Activated B cell treated with CpG ODN at 0.5 μM for 24 hours (primary cell): ENCODE data around the gene TPRX1. TPM values are rescaled to one million over a fixed set of nuclear protein-coding genes. Genes with fewer than 3 reads are reported as not detected.

Experiments
- ATAC-seq: fragments of 200-7000 bp; cut with Tn5 transposase; one replicate; pipeline ENCODE4 v1.10.0; 2021; ENCODE audit warnings: low read depth, mild to moderate bottlenecking, moderate library complexity
- CTCF ChIA-PET: fragments of 350-600 bp; sonication (Branson Sonifier 250); formaldehyde crosslinking; loops from one replicate; lab custom pipeline; 2021; ENCODE audit warnings: antibody characterized with exemption; lab: Charles Lee
- POLR2A ChIA-PET: fragments of 350-600 bp; sonication (Branson Sonifier 250); formaldehyde crosslinking; loops from one replicate; lab custom pipeline; 2021; ENCODE audit warnings: antibody characterized with exemption; lab: Charles Lee
- DNase-seq: peaks from one replicate; pipeline ENCODE4 v3.0.0; 2022
- H3K27ac Mint-ChIP-seq: one replicate; pipeline ENCODE4 v1.8.0; 2020; ENCODE audit warnings: mixed read lengths
- H3K27me3 Mint-ChIP-seq: one replicate; pipeline ENCODE4 v1.8.0; 2021; ENCODE audit warnings: mixed read lengths
- H3K36me3 Mint-ChIP-seq: one replicate; pipeline ENCODE4 v1.8.0; 2021; ENCODE audit warnings: low read depth, mixed read lengths
- H3K4me1 Mint-ChIP-seq: one replicate; pipeline ENCODE4 v1.8.0; 2021; ENCODE audit warnings: mixed read lengths
- H3K4me3 Mint-ChIP-seq: one replicate; pipeline ENCODE4 v1.8.0; 2020; ENCODE audit warnings: mild to moderate bottlenecking, mixed read lengths
- H3K9me3 Mint-ChIP-seq: one replicate; pipeline ENCODE4 v1.8.0; 2020; ENCODE audit warnings: mixed read lengths
- intact Hi-C: fragments of 100-400 bp; cut with micrococcal nuclease; formaldehyde crosslinking; loops from one replicate; pipeline ENCODE4 v1.15.1; 2024
- total RNA-seq: library from RNA; stranded (reverse); gene quantifications from 2 replicates; pipeline ENCODE4 v1.2.3, GENCODE V29; 2022
- TF ChIP-seq, protein P1 (sequence below): fragments of 200-600 bp; IDR thresholded peaks from one replicate; pipeline ENCODE4 v1.8.0; 2022; ENCODE audit warnings: antibody characterized with exemption, mild to moderate bottlenecking

The TPRX1 gene
- total RNA-seq, 1 donor from 2014 or later: not detected

DNA sequence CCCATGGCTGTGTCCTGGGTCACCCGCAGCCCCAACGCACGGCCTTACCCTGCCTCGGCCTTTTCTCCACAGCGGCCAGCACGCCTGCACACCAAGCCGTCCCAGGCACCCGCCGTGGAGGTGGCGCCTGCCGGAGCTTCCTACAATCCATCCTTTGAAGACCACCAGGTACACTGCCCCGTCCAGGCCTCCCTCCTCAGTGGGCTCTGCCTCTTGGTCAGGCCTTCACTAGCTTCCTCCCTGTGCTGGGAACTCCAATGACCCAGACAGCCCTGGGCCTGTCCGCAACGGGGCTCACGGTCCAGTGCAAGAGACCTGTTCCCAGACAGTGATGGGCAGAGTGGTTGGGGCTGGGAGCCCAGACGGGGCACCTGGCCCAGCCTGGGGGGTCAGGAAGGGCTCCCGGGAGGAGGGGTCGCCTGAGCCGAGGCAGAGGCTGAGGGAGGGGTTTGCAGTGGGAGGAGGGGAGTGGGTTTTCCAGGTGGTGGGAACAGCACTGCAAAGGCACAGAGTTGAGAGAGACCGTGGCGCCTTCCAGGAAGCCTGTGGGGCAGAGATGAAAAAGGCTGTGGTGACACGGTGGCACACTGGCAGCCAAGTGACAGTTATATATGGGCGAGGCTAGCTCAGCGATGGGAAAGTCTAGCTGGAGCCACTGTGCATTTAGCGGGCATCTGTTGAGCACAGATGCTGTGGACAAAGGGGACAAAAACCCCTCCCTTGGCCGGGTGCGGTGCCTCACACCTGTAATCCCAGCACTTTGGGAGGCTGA is 51.7 kb downstream of the TPRX1 start:
- TF ChIP-seq, protein P1, sequence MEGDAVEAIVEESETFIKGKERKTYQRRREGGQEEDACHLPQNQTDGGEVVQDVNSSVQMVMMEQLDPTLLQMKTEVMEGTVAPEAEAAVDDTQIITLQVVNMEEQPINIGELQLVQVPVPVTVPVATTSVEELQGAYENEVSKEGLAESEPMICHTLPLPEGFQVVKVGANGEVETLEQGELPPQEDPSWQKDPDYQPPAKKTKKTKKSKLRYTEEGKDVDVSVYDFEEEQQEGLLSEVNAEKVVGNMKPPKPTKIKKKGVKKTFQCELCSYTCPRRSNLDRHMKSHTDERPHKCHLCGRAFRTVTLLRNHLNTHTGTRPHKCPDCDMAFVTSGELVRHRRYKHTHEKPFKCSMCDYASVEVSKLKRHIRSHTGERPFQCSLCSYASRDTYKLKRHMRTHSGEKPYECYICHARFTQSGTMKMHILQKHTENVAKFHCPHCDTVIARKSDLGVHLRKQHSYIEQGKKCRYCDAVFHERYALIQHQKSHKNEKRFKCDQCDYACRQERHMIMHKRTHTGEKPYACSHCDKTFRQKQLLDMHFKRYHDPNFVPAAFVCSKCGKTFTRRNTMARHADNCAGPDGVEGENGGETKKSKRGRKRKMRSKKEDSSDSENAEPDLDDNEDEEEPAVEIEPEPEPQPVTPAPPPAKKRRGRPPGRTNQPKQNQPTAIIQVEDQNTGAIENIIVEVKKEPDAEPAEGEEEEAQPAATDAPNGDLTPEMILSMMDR: no peak
- intact Hi-C loops: no loop called here
- no peak for ATAC-seq
- Mint-ChIP-seq H3K4me3 (no peak overlapping the region), H3K9me3 (no peaks in the 10 kb centered on the region), H3K27me3 (no peaks in the 10 kb centered on the region), H3K36me3 (peaks cover 86% of the 10 kb centered on the region), H3K27ac (no peak overlapping the region), H3K4me1 (peaks cover 15% of the 10 kb centered on the region)
- ChIA-PET POLR2A (interaction anchor here (1.4 kb wide), 1 partner anchor 9 kb away, joined by 3 read pairs; no protein-coding TSS in a partner anchor), CTCF (no interaction called here)
- no peak for DNase-seq

Other genes starting within 250 kb of the TPRX1 start
- not detected in 2 replicates for gene ZNF541, start 231.4 kb downstream of the TPRX1 start, total RNA-seq
- 15.9 and 16.0 TPM in 2 replicates for gene BICRA, start 195.4 kb downstream of the TPRX1 start, total RNA-seq
- gene EHD2, start 91.1 kb downstream of the TPRX1 start, total RNA-seq: not detected in 2 replicates
- 695 and 783 TPM in 2 replicates for gene NOP53, start 59.0 kb downstream of the TPRX1 start, total RNA-seq
- gene SELENOW, start 25.8 kb downstream of the TPRX1 start, total RNA-seq: 24.8 and 27.6 TPM in 2 replicates
- not detected in 2 replicates for gene CRX, start 17.4 kb upstream of the TPRX1 start, total RNA-seq
- gene TPRX2, start 54.7 kb upstream of the TPRX1 start, total RNA-seq: not detected in 2 replicates
- gene SULT2A1, start 81.8 kb upstream of the TPRX1 start, total RNA-seq: not detected in 2 replicates
- not detected in 2 replicates for gene BSPH1, start 187.6 kb upstream of the TPRX1 start, total RNA-seq
- gene ELSPBP1, start 190.1 kb upstream of the TPRX1 start, total RNA-seq: not detected in 2 replicates
- not detected in 2 replicates for gene CABP5, start 239.5 kb upstream of the TPRX1 start, total RNA-seq